Myocyte (in vitro differentiated cells): ENCODE results near the gene UPK3A. TPM values are rescaled to one million over a fixed set of nuclear protein-coding genes. Genes with fewer than 3 reads are reported as not detected.

ENCODE experiments used
- total RNA-seq: library from RNA; depleted of rRNA; stranded (reverse); fragments of >200 nt; gene quantifications from 2 replicates; pipeline ENCODE4 v1.2.3, GENCODE V29; 2014

UPK3A gene
- total RNA-seq, 1 donor from 2014 or later = not detected

Other genes with a start within 250 kb of the UPK3A start
- 17.9 and 20.9 TPM in 2 replicates for gene NUP50, start 121.0 kb upstream of the UPK3A start, total RNA-seq
- gene KIAA0930, start 44.1 kb upstream of the UPK3A start, total RNA-seq = 32.1 and 49.2 TPM in 2 replicates
- gene FAM118A, start 25.0 kb downstream of the UPK3A start, total RNA-seq = 12.3 and 12.7 TPM in 2 replicates
- gene SMC1B, start 128.7 kb downstream of the UPK3A start, total RNA-seq = not detected in 2 replicates
- gene RIBC2, start 128.7 kb downstream of the UPK3A start, total RNA-seq = not detected in 2 replicates
- 12.2 and 12.6 TPM in 2 replicates for gene FBLN1, start 217.9 kb downstream of the UPK3A start, total RNA-seq